HT-29 (cell line): ENCODE data around the gene IFT52. TPM values are rescaled to one million over a fixed set of nuclear protein-coding genes. Genes with fewer than 3 reads are reported as not detected.
A peak's percentile ranks its signal among the peaks of the same experiment; 100 is the strongest.
"Not testable (repeated sequence)": the region's sequence is repeated elsewhere in the genome, so short reads cannot be mapped to it uniquely, and the experiment has no call there.

Experiments used
- DNase-seq: peaks from one replicate; pipeline ENCODE4 v3.0.0-alpha.2; 2015; ENCODE audit warnings: low spot score
- total RNA-seq: library from RNA; depleted of rRNA; stranded (reverse); fragments of >200 nt; shearing (Covaris generic); gene quantifications from 2 replicates; pipeline ENCODE4 v1.2.3, GENCODE V29; 2014

The IFT52 gene
- total RNA-seq, 1 experiment from 2014 or later, result 19.9 TPM

GRCh38 chr20:43567477-43567876 lies 23.3 kb upstream of the IFT52 start:
- no peak for DNase-seq

- DNase-seq, result no peak
Observed at GRCh38 chr20:43568706-43569105, 22.0 kb upstream of the IFT52 start.

- no peak for DNase-seq
Observed at GRCh38 chr20:43569282-43569681, 21.5 kb upstream of the IFT52 start.

- no peak for DNase-seq
Observed at GRCh38 chr20:43570496-43570895, 20.2 kb upstream of the IFT52 start.

GRCh38 chr20:43571310-43571709 lies 19.4 kb upstream of the IFT52 start:
- DNase-seq, result no peak

GRCh38 chr20:43571771-43572170 lies 19.0 kb upstream of the IFT52 start:
- no peak for DNase-seq

- DNase-seq, result no peak
Observed at GRCh38 chr20:43572891-43573290, 17.8 kb upstream of the IFT52 start.

- no peak for DNase-seq
Observed at GRCh38 chr20:43576108-43576507, 14.6 kb upstream of the IFT52 start.

- peak; percentile 82 for DNase-seq
Observed at GRCh38 chr20:43579861-43580793, 10.6 kb upstream of the IFT52 start.

GRCh38 chr20:43583133-43583864 lies 7.4 kb upstream of the IFT52 start:
- no peak for DNase-seq

GRCh38 chr20:43583982-43584432 lies 6.7 kb upstream of the IFT52 start:
- DNase-seq, result no peak

- DNase-seq, result no peak
Observed at GRCh38 chr20:43584448-43585136, 6.1 kb upstream of the IFT52 start.

- no peak for DNase-seq
Observed at GRCh38 chr20:43586641-43587040, 4.1 kb upstream of the IFT52 start.

GRCh38 chr20:43588526-43588925 lies 2.2 kb upstream of the IFT52 start:
- DNase-seq, result not testable (repeated sequence)

- DNase-seq, result no peak
Observed at GRCh38 chr20:43590036-43590391, 723 bp upstream of the IFT52 start.

GRCh38 chr20:43601960-43602359 lies 11.2 kb downstream of the IFT52 start:
- not testable (repeated sequence) for DNase-seq

GRCh38 chr20:43603124-43603523 lies 12.4 kb downstream of the IFT52 start:
- no peak for DNase-seq

GRCh38 chr20:43605715-43606114 lies 15.0 kb downstream of the IFT52 start:
- no peak for DNase-seq

GRCh38 chr20:43607278-43607677 lies 16.5 kb downstream of the IFT52 start:
- not testable (repeated sequence) for DNase-seq

GRCh38 chr20:43631598-43631997 lies 40.9 kb downstream of the IFT52 start:
- DNase-seq, result no peak

- DNase-seq, result no peak
Observed at GRCh38 chr20:43636429-43636828, 45.7 kb downstream of the IFT52 start.

GRCh38 chr20:43642548-43642947 lies 51.8 kb downstream of the IFT52 start:
- no peak for DNase-seq
